ENCODE data around the gene SLC25A47. TPM values are rescaled to one million over a fixed set of nuclear protein-coding genes. Genes with fewer than 3 reads are reported as not detected.

The SLC25A47 gene

Small RNAs within 50 kb of the gene (small RNA-seq; reads per million reads assigned to genes)
- not detected for gene AL157871.3 (ENCODE audit: low read depth)
- gene MIR345 (ENCODE audit: low read depth), result 2,375 reads per million, percentile 98 among the genes with 10 or more reads in this experiment
- not detected for gene RN7SL523P (ENCODE audit: low read depth)

Measured in mesenchymal stem cell (in vitro differentiated cells and primary cell).